ENCODE results near the gene CTCF. TPM values are rescaled to one million over a fixed set of nuclear protein-coding genes. Genes with fewer than 3 reads are reported as not detected.
A peak's percentile ranks its signal among the peaks of the same experiment; 100 is the strongest.

Gene CTCF
- total and polyA plus RNA-seq, 2 donors from 2014 or later = 20.4 to 42.6 TPM

DNA sequence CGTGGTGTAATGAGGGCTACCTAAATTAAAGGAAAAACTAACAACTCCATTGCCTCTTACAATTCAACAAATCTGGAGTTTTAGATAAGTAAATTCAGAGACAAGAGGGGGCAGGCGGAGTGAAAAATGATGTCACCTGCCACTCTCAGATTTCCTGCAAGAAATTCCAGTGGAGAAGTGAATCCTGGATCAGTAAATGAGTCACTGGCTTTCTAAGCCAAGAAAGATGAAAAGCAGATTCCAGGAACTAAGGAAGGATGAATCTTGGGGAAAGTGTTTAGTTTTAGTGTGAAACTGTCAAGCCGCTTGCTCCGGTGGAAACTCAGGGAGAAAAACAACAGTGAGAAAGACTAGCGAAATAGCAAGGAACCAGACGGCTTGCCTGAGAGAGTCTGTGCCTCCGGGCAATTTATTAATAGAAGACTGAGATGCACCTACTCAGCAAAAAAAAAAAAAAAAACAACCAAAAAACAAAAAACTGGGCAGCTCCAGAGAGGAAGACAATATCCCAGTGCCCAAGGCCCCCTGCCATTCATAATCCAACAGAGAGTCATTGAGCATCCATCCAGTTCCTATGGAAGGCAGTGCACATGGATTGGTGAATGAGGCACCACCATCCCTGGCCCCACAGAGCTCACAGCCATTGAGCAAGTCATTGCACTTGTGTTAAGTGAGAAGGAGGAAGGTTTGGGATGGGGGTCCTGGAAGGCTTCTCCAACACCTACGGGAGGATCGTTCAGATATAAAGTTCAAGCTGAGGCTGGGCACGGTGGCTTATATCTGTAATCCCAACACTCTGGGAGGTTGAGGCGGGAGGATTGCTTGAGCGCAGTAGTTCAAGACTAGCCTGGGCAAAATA, 45.8 kb upstream of the CTCF start:
- TF ChIP-seq, protein P1, sequence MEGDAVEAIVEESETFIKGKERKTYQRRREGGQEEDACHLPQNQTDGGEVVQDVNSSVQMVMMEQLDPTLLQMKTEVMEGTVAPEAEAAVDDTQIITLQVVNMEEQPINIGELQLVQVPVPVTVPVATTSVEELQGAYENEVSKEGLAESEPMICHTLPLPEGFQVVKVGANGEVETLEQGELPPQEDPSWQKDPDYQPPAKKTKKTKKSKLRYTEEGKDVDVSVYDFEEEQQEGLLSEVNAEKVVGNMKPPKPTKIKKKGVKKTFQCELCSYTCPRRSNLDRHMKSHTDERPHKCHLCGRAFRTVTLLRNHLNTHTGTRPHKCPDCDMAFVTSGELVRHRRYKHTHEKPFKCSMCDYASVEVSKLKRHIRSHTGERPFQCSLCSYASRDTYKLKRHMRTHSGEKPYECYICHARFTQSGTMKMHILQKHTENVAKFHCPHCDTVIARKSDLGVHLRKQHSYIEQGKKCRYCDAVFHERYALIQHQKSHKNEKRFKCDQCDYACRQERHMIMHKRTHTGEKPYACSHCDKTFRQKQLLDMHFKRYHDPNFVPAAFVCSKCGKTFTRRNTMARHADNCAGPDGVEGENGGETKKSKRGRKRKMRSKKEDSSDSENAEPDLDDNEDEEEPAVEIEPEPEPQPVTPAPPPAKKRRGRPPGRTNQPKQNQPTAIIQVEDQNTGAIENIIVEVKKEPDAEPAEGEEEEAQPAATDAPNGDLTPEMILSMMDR (IDR thresholded peaks at IDR 0.05; ENCODE audit: borderline replicate concordance, extremely low read depth, insufficient read depth) = no peak
- Histone ChIP-seq H3K9me3 (ENCODE audit: control insufficient read depth in 2 of 3, insufficient read depth in 1 of 3, low read length in 3 of 3) (no peaks in the 10 kb centered on the region), H3K9ac (ENCODE audit: low read length in 3 of 3) (peak overlapping the region in 1 of 3 donors; percentile 22)

DNA sequence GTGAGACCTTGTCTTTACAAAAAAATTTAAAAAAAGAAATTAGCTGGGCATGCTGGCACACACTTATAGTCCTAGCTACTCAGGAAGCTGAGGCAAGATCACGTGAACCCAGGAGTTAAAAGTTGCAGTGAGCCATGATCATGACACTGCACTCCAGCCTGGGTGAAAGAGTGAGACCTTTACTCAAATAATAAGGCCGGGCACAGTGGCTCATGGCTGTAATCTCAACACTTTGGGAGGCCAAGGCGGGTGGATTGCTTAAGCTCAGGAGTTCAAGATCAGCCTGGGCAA, 45.2 kb upstream of the CTCF start:
- Histone ChIP-seq H3K27me3 (ENCODE audit: control insufficient read depth, insufficient read depth, low read length) (no peaks in the 10 kb centered on the region), H3K4me1 (ENCODE audit: control insufficient read depth in 2 of 3, insufficient read depth in 2 of 3, low read depth in 1 of 3, low read length in 3 of 3) (peaks cover 0 to 9% (median 8%) of the 10 kb centered on the region in 3 donors), H3K9ac (ENCODE audit: low read length in 3 of 3) (no peak overlapping the region), H3K27ac (ENCODE audit: low read depth in 2 of 2, low read length in 2 of 2) (peak overlapping the region; percentile 54 to 79), H3K4me3 (ENCODE audit: low read length in 3 of 3) (no peak overlapping the region), H3K9me3 (ENCODE audit: control insufficient read depth in 2 of 3, insufficient read depth in 1 of 3, low read length in 3 of 3) (no peaks in the 10 kb centered on the region), H3K36me3 (ENCODE audit: control insufficient read depth in 2 of 3, insufficient read depth in 3 of 3, low read length in 3 of 3) (no peaks in the 10 kb centered on the region)
- DNase-seq (no peak), FAIRE-seq (no peak)
- TF ChIP-seq, protein P1 (IDR thresholded peaks at IDR 0.05; ENCODE audit: borderline replicate concordance, extremely low read depth, insufficient read depth) = no peak
- intact Hi-C loops (cut with DNase I) = no loop called here

More for the DNA sequence above, 45.8 kb upstream of the CTCF start:
- Histone ChIP-seq H3K27ac (ENCODE audit: low read depth in 2 of 2, low read length in 2 of 2) (peak overlapping the region; percentile 54 to 79), H3K36me3 (ENCODE audit: control insufficient read depth in 2 of 3, insufficient read depth in 3 of 3, low read length in 3 of 3) (no peaks in the 10 kb centered on the region), H3K4me1 (ENCODE audit: control insufficient read depth in 2 of 3, insufficient read depth in 2 of 3, low read depth in 1 of 3, low read length in 3 of 3) (peaks cover 0 to 8% (median 6%) of the 10 kb centered on the region in 3 donors), H3K27me3 (ENCODE audit: control insufficient read depth, insufficient read depth, low read length) (no peaks in the 10 kb centered on the region), H3K4me3 (ENCODE audit: low read length in 3 of 3) (no peak overlapping the region)
- DNase-seq = no peak
- no peak for FAIRE-seq
- intact Hi-C loops (cut with DNase I) = no loop called here

DNA sequence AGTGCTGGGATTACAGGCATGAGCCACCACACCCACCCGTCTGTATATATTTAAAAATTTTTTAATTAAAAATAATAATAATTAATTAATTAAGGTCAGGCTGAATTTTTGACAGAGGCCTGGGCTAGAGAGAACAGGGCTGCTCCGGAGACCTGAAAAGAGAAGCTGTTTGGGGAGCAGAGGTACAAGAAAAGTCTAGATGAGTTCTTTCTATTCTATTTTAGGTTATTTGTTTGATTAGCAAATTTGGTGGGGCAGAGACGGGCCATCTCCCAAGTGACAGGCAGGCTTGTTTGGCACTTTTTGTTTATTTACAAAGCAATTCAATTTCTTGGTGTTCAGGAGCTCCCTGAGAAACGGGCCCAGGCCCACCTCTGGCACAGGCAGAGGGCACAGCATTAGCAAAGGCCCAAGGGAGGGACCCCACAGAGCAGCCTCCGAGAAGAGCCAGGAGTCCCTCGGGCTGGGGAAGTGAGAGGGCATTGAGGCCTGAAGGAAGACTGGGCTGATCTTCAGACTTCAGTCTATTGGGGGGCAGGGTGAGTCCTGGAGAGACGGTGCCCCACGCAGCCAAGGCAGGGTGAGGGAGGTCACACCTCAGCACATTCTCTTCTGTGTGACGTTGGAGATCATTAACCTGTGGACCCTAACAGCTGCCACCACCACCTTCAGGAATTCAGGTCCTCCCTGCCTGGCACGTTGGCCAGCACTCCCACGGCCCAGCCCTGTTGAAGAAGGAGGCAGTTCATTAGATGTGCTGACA, 44.5 kb upstream of the CTCF start:
- TF ChIP-seq, protein P1 (IDR thresholded peaks at IDR 0.05; ENCODE audit: borderline replicate concordance, extremely low read depth, insufficient read depth) = no peak
- no peaks in the 10 kb centered on the region for H3K27me3 ChIP-seq (ENCODE audit: control insufficient read depth, insufficient read depth, low read length)
- no peaks in the 10 kb centered on the region for H3K36me3 ChIP-seq (ENCODE audit: control insufficient read depth in 2 of 3, insufficient read depth in 3 of 3, low read length in 3 of 3)
- H3K9me3 ChIP-seq (ENCODE audit: control insufficient read depth in 2 of 3, insufficient read depth in 1 of 3, low read length in 3 of 3) = no peaks in the 10 kb centered on the region
- intact Hi-C loops (cut with DNase I) = no loop called here
- DNase-seq (peak; percentile 69 to 84 (median 82)), FAIRE-seq (no peak)
- peak overlapping the region; percentile 54 to 69 for H3K27ac ChIP-seq (ENCODE audit: low read depth in 2 of 2, low read length in 2 of 2)
- peak overlapping the region in 1 of 3 donors; percentile 51 for H3K9ac ChIP-seq (ENCODE audit: low read length in 3 of 3)
- H3K4me3 ChIP-seq (ENCODE audit: low read length in 3 of 3) = peak overlapping the region in 1 of 3 donors; percentile 39
- peaks cover 0 to 9% (median 8%) of the 10 kb centered on the region in 3 donors for H3K4me1 ChIP-seq (ENCODE audit: control insufficient read depth in 2 of 3, insufficient read depth in 2 of 3, low read depth in 1 of 3, low read length in 3 of 3)
